HepG2 (cell line): ENCODE results near the gene POLN. TPM values are rescaled to one million over a fixed set of nuclear protein-coding genes. Genes with fewer than 3 reads are reported as not detected.

Experiments used
- ATAC-seq: fragments of 200-7000 bp; cut with Tn5 transposase; 3 replicates; pipeline ENCODE4 v1.9.1; 2020; ENCODE audit warnings: mild to moderate bottlenecking, moderate library complexity
- BruUV-seq: library from RNA; stranded (reverse); fragments of 400-500 nt; replicated peaks from 2 replicates; lab custom pipeline; 2021; lab: Mats Ljungman, UMichigan
- CTCF ChIA-PET: fragments of 300-600 bp; formaldehyde crosslinking; extraction: SDS; loops from one replicate; lab custom pipeline; 2021; ENCODE audit warnings: low total read pairs, inconsistent platforms, low intra/inter-chr PET ratio; lab: Yijun Ruan, JAX
- POLR2A ChIA-PET: fragments of 350-600 bp; sonication (Branson Sonifier 250); formaldehyde crosslinking; loops from one replicate; lab custom pipeline; 2020; ENCODE audit warnings: antibody characterized with exemption, inconsistent platforms; lab: Yijun Ruan, JAX
- DNase-seq: peaks from one replicate; pipeline ENCODE4 v3.0.0-alpha.2; 2015; ENCODE audit warnings: low spot score
- FAIRE-seq: peaks from 3 replicates; lab custom pipeline; 2011; peaks lifted over from hg19 to GRCh38; lab: Jason Lieb, UNC
- H2AFZ ChIP-seq: one replicate; pipeline ENCODE4 v1.6.1; 2011; ENCODE audit warnings: low read length, inconsistent platforms
- H3K27ac ChIP-seq: fragments of 300-600 bp; 3 replicates; pipeline ENCODE4 v1.8.0; 2011; ENCODE audit warnings: mixed run types, mild to moderate bottlenecking, mixed read lengths, low read length, inconsistent platforms; ENCODE audit not compliant: insufficient read depth; ENCODE audit errors: extremely low read length
- H3K27me3 ChIP-seq, 2 experiments: fragments of 200-600 bp in 1 of 2; 2 replicates in 1 of 2; 3 replicates in 1 of 2; pipeline versions ENCODE4 v1.6.0 to v1.8.0; 2011; ENCODE audit warnings: low read length in 2 of 2, mild to moderate bottlenecking in 2 of 2, moderate library complexity in 2 of 2, inconsistent platforms in 1 of 2; ENCODE audit not compliant: insufficient read depth in 2 of 2, control insufficient read depth in 1 of 2
- H3K36me3 ChIP-seq, 2 experiments: fragments of 200-600 bp in 1 of 2; replicated peaks in 1 of 2; 2 replicates in 1 of 2; 3 replicates in 1 of 2; pipeline versions ENCODE4 v1.5.1 to v1.8.0; 2011; ENCODE audit warnings: low read length in 2 of 2, inconsistent platforms in 1 of 2; ENCODE audit not compliant: insufficient read depth in 2 of 2, control insufficient read depth in 1 of 2
- H3K4me1 ChIP-seq: 2 replicates; pipeline ENCODE4 v1.5.1; 2012; ENCODE audit warnings: low read length, inconsistent platforms; ENCODE audit not compliant: insufficient read depth
- H3K4me2 ChIP-seq: 2 replicates; pipeline ENCODE4 v1.6.0; 2011; ENCODE audit warnings: low read depth, low read length, inconsistent platforms
- H3K4me3 ChIP-seq, 3 experiments: fragments of 200-600 bp in 1 of 3; sonication (generic), shearing (Covaris generic) in 1 of 3; replicated peaks in 1 of 3; 2 replicates each; pipeline ENCODE4 v1.5.1; 2011 to 2016; ENCODE audit warnings: low read length in 3 of 3, inconsistent platforms in 2 of 3, low read depth in 2 of 3, mild to moderate bottlenecking in 2 of 3, control low read depth in 1 of 3, mixed read lengths in 1 of 3; ENCODE audit not compliant: insufficient read depth in 1 of 3
- H3K79me2 ChIP-seq: one replicate; pipeline ENCODE4 v1.6.1; 2011; ENCODE audit warnings: low read length, inconsistent platforms; ENCODE audit not compliant: insufficient read depth
- H3K9ac ChIP-seq: 2 replicates; pipeline ENCODE4 v1.6.0; 2011; ENCODE audit warnings: mild to moderate bottlenecking, low read depth, low read length, inconsistent platforms; ENCODE audit not compliant: insufficient read depth
- H3K9me3 ChIP-seq: 2 replicates; pipeline ENCODE4 v1.5.1; 2012; ENCODE audit warnings: mild to moderate bottlenecking, low read length
- H4K20me1 ChIP-seq: 2 replicates; pipeline ENCODE4 v1.6.0; 2011; ENCODE audit warnings: inconsistent platforms, mild to moderate bottlenecking, low read length, moderate library complexity; ENCODE audit not compliant: insufficient read depth
- CBX1 ChIP-seq: IDR thresholded peaks from one replicate; pipeline ENCODE4 v1.6.1; 2016; ENCODE audit warnings: antibody characterized with exemption, low read depth
- ETV6 ChIP-seq: sonication (generic); formaldehyde crosslinking; conservative IDR thresholded peaks from 2 replicates; pipeline ENCODE4 v1.4.0; 2020; ENCODE audit warnings: missing genetic modification reagents
- MAFF ChIP-seq: IDR thresholded peaks from 2 replicates; pipeline ENCODE4 v1.6.1; 2011; ENCODE audit warnings: low read depth, low read length, improper control_type of control experiment
- MAFK ChIP-seq, 2 experiments: IDR thresholded peaks in 1 of 2; conservative IDR thresholded peaks in 1 of 2; 2 replicates each; pipeline ENCODE4 v1.6.1; 2011; ENCODE audit warnings: improper control_type of control experiment in 2 of 2, low read length in 2 of 2
- MED13 ChIP-seq: sonication (generic); formaldehyde crosslinking; IDR thresholded peaks from 2 replicates; pipeline ENCODE4 v1.5.0; 2020; ENCODE audit warnings: missing genetic modification reagents
- PLRG1 ChIP-seq: fragments of 450-650 bp; conservative IDR thresholded peaks from 2 replicates; pipeline ENCODE4 v1.6.1; 2016
- RARA ChIP-seq: IDR thresholded peaks from 2 replicates; pipeline ENCODE4 v1.6.1; 2016; ENCODE audit warnings: missing genetic modification reagents, missing compliant biosample characterization
- RXRA ChIP-seq: sonication (generic); formaldehyde crosslinking; IDR thresholded peaks from 2 replicates; pipeline ENCODE4 v1.5.1; 2020; ENCODE audit warnings: missing genetic modification reagents
- SMYD3 ChIP-seq: sonication (generic); formaldehyde crosslinking; IDR thresholded peaks from 2 replicates; pipeline ENCODE4 v1.8.1; 2023; ENCODE audit warnings: mild to moderate bottlenecking, missing genetic modification reagents
- STAG1 ChIP-seq: sonication (generic); formaldehyde crosslinking; IDR thresholded peaks from 2 replicates; pipeline ENCODE4 v1.4.0; 2020; ENCODE audit warnings: missing genetic modification reagents
- ZNF563 ChIP-seq: sonication (generic); formaldehyde crosslinking; IDR thresholded peaks from 2 replicates; pipeline ENCODE4 v1.8.0; 2022; ENCODE audit warnings: mild to moderate bottlenecking, moderate library complexity, missing genetic modification reagents
- ZNF674 ChIP-seq: sonication (generic); formaldehyde crosslinking; IDR thresholded peaks from 2 replicates; pipeline ENCODE4 v1.5.0; 2020; ENCODE audit warnings: low read depth, mild to moderate bottlenecking, missing genetic modification reagents
- WGBS: methylation state at CpG from one replicate; pipeline ENCODE4 v1.1.6; 2017; ENCODE audit warnings: low lambda C conversion rate; 5-methylcytosine and 5-hydroxymethylcytosine counted together
- in situ Hi-C: cut with HindIII; loops from 2 replicates; pipeline ENCODE4 v1.10.0; 2017; ENCODE audit warnings: low pct_unique_long_range_greater_than_20kb; ENCODE audit not compliant: extremely low pct_ligation_motif_present
- intact Hi-C: fragments of 100-400 bp; cut with micrococcal nuclease; formaldehyde crosslinking; loops from one replicate; pipeline ENCODE4 v1.10.0; 2022; ENCODE audit not compliant: unreplicated experiment
- polyA plus RNA-seq, 8 experiments: library from polyadenylated mRNA; depleted of rRNA in 3 of 8; stranded (reverse) in 7 of 8; unstranded in 1 of 8; fragments of >200 nt; fragmentation: Illumina TruSeq in 4 of 8; extraction: Trizol in 4 of 8; gene quantifications; 2 replicates each; pipeline versions ENCODE4 v1.2.1 to v1.2.3, GENCODE V29; 2011 to 2016; ENCODE audit warnings: low read depth in 4 of 8, missing spikeins in 1 of 8, mixed read lengths in 1 of 8; ENCODE audit not compliant: insufficient read depth in 1 of 8
- total RNA-seq, 5 experiments: library from RNA; depleted of rRNA; stranded (reverse); fragments of >200 nt; fragmentation: Illumina TruSeq; extraction: Trizol; gene quantifications; 2 replicates each; pipeline ENCODE4 v1.2.3, GENCODE V29; 2016; ENCODE audit warnings: low read depth in 1 of 5
- TF ChIP-seq, protein P1 (sequence below): fragments of 450-650 bp; IDR thresholded peaks from 2 replicates; pipeline ENCODE4 v1.6.1; 2016
- TF ChIP-seq, protein P2 (sequence below): sonication (generic); formaldehyde crosslinking; IDR thresholded peaks from 2 replicates; pipeline ENCODE4 v1.5.0; 2020; ENCODE audit warnings: mild to moderate bottlenecking, missing genetic modification reagents, moderate library complexity
- TF ChIP-seq, protein P3 (sequence below): sonication (generic); formaldehyde crosslinking; IDR thresholded peaks from 2 replicates; pipeline ENCODE4 v1.8.1; 2023; ENCODE audit warnings: mild to moderate bottlenecking, missing genetic modification reagents

Gene POLN
- total and polyA plus RNA-seq, 2 of the 13 experiments (the other 11 are each of a cell fraction or from before 2014, with no cell fraction given), result 0.93 to 1.5 TPM

DNA sequence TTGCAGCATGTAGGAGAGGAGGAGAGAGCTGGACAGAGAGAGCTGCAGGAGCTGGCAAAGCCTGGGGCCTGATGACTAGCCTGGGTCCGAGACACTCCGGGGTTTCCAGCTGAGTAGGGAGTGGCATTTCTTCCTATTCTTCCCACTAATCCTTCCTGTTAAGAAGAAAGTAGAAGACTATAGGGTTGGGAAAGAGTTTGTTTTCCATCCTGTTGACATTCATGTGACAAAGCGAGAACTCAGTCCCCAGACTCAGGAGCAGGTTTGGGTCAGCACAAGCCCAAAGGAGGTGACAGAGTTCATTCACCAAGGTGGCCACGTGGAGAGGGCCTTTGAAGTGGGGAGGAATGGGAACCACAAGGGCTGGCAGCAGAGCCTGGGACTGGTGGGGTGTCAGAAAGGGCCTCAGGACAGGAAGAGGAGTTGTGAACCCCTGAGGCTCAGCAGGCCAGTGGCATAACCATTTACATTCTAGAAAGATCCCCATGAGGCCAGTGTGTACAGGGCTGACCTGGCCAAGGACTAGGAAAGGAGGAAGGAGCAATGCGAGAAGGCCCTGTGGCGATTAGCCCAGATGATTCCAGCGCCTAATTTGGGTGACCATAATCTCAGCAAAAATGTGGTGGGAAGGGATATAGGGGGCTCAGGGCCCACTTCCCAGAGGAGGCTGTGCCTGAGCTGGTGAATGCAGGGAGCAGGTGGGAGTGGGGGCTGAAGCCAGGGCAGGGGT is 3.3 kb upstream of the POLN start (continued):
- TF ChIP-seq PLRG1, result no peak
- TF ChIP-seq SMYD3 (CRISPR knock-in tag), result no peak
- peak; percentile 89 for TF ChIP-seq RARA (CRISPR knock-in tag)
- TF ChIP-seq CBX1, result no peak
- peak; percentile 71; the same call in 1 of the 2 replicates for TF ChIP-seq RXRA (CRISPR knock-in tag)
- TF ChIP-seq, protein P1, sequence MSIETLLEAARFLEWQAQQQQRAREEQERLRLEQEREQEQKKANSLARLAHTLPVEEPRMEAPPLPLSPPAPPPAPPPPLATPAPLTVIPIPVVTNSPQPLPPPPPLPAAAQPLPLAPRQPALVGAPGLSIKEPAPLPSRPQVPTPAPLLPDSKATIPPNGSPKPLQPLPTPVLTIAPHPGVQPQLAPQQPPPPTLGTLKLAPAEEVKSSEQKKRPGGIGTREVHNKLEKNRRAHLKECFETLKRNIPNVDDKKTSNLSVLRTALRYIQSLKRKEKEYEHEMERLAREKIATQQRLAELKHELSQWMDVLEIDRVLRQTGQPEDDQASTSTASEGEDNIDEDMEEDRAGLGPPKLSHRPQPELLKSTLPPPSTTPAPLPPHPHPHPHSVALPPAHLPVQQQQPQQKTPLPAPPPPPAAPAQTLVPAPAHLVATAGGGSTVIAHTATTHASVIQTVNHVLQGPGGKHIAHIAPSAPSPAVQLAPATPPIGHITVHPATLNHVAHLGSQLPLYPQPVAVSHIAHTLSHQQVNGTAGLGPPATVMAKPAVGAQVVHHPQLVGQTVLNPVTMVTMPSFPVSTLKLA, result 0 out of 2 replicates have a peak, but pooled peaks have one; percentile 28
- TF ChIP-seq MED13, result no peak
- no peak for TF ChIP-seq ZNF563
- no peak for TF ChIP-seq ZNF674 (CRISPR knock-in tag)

DNA sequence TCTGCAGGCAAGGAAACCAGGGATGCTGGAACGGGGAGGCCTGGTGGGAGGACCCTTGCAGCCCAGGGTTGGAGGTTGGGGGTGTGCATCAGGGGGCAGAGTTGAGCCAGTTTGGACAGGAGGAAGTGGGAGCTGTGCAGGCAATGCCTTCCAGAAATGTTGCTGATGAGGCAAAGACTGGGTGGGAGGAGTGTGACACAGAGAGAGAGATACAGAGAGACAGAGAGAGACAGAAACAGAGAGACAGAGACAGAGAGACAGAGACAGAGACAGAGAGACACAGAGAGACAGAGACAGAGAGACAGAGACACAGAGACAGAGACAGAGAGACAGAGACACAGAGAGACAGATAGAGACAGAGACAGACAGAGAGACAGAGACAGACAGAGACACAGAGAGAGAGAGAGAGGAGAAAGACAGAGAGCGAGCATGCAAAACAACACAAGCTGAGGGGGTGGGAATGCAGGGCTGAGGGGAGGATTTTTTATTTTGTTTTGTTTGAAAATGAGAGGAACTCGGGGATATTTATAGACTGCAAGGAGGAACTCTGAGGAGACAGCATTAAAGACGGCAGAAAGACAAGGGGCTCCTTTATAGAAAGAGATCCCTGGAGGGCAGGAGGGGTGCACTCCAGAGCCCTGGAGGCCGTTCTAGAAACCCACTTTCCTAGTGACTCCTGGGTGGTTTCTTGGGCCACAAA is 1.9 kb upstream of the POLN start:
- no TSS peak for BruUV-seq
- Histone ChIP-seq H3K9ac (no peak overlapping the region), H3K79me2 (peaks cover 28% of the 10 kb centered on the region), H3K27me3 (no peaks in the 10 kb centered on the region), H3K36me3 (peaks cover 0 to 6% of the 10 kb centered on the region in 2 experiments; a peak in 2 of 5 replicates), H3K4me2 (no peak overlapping the region), H3K4me3 (no peak overlapping the region), H4K20me1 (0 out of 2 replicates have a peak, but pooled peaks cover 2% of the 10 kb centered on the region), H3K27ac (no peak overlapping the region), H3K4me1 (peaks cover 54% of the 10 kb centered on the region), H3K9me3 (no peaks in the 10 kb centered on the region), H2AFZ (no peak overlapping the region)
- CTCF ChIA-PET, result no interaction called here
- TF ChIP-seq MAFF, result peak; percentile 48; the same call in 1 of the 2 replicates
- no peak for TF ChIP-seq ETV6 (CRISPR knock-in tag)
- TF ChIP-seq MAFK (conservative IDR thresholded peaks at IDR 0.05 in 1 of 2, IDR thresholded peaks at IDR 0.05 in 1 of 2; ENCODE audit: low read length in 2 of 2), result peak; percentile 48 to 56
- TF ChIP-seq, protein P2, sequence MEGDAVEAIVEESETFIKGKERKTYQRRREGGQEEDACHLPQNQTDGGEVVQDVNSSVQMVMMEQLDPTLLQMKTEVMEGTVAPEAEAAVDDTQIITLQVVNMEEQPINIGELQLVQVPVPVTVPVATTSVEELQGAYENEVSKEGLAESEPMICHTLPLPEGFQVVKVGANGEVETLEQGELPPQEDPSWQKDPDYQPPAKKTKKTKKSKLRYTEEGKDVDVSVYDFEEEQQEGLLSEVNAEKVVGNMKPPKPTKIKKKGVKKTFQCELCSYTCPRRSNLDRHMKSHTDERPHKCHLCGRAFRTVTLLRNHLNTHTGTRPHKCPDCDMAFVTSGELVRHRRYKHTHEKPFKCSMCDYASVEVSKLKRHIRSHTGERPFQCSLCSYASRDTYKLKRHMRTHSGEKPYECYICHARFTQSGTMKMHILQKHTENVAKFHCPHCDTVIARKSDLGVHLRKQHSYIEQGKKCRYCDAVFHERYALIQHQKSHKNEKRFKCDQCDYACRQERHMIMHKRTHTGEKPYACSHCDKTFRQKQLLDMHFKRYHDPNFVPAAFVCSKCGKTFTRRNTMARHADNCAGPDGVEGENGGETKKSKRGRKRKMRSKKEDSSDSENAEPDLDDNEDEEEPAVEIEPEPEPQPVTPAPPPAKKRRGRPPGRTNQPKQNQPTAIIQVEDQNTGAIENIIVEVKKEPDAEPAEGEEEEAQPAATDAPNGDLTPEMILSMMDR, result peak; percentile 63
- TF ChIP-seq STAG1 (CRISPR knock-in tag), result peak; percentile 38; the same call in 1 of the 2 replicates
- TF ChIP-seq, protein P3, sequence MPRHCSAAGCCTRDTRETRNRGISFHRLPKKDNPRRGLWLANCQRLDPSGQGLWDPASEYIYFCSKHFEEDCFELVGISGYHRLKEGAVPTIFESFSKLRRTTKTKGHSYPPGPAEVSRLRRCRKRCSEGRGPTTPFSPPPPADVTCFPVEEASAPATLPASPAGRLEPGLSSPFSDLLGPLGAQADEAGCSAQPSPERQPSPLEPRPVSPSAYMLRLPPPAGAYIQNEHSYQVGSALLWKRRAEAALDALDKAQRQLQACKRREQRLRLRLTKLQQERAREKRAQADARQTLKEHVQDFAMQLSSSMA (CRISPR knock-in tag), result no peak
- ATAC-seq (no peak), FAIRE-seq (no peak), DNase-seq (peak; percentile 18)
- in situ Hi-C loops (no loop called here), intact Hi-C loops (loop anchor here (10.0 kb wide), 1 partner anchor 221 kb away; the partner anchor contains the start of gene RNF4)
- 69% methylated on average over 5 of the region's 5 CpGs for WGBS
- POLR2A ChIA-PET, result no interaction called here
